ENCODE data around the gene H2BK1. TPM values are rescaled to one million over a fixed set of nuclear protein-coding genes. Genes with fewer than 3 reads are reported as not detected.

Gene H2BK1
- total RNA-seq, 1 experiment from 2014 or later = 0.87 TPM

GRCh38 chr7:151231080-151231479 is 20.8 kb upstream of the H2BK1 start:
- ATAC-seq (no peak), DNase-seq (ENCODE audit: low spot score) (no peak)
- ChIA-PET POLR2A (no interaction called here), CTCF (interaction anchor here (5.8 kb wide), 1 partner anchor 13 kb away, joined by 77 read pairs; no protein-coding TSS in a partner anchor)
- Mint-ChIP-seq H3K9me3 (no peaks in the 10 kb centered on the region), H3K4me1 (peaks cover 32% of the 10 kb centered on the region), H3K27ac (no peak overlapping the region), H3K36me3 (peaks cover 6% of the 10 kb centered on the region; the same call in 1 of the 2 replicates), H3K27me3 (ENCODE audit: low read depth) (no peaks in the 10 kb centered on the region), H3K4me3 (peak overlapping the region; percentile 99)
- TF ChIP-seq ESRRA (CRISPR knock-in tag; IDR thresholded peaks at IDR 0.05; ENCODE audit: borderline replicate concordance) = no peak
- TF ChIP-seq SMAD3 (CRISPR knock-in tag; IDR thresholded peaks at IDR 0.05; ENCODE audit: borderline replicate concordance) = no peak
- no peak for TF ChIP-seq NFE2L1 (CRISPR knock-in tag; IDR thresholded peaks at IDR 0.05)
- TF ChIP-seq CDX4 (CRISPR knock-in tag; IDR thresholded peaks at IDR 0.05; ENCODE audit: borderline replicate concordance) = no peak
- no peak for TF ChIP-seq TCF7 (CRISPR knock-in tag; IDR thresholded peaks at IDR 0.05; ENCODE audit: low read depth)
- no peak for TF ChIP-seq ZNF532 (CRISPR knock-in tag; IDR thresholded peaks at IDR 0.05; ENCODE audit: borderline replicate concordance)
- TF ChIP-seq IRF1 (CRISPR knock-in tag; IDR thresholded peaks at IDR 0.05) = no peak
- TF ChIP-seq CTCF (IDR thresholded peaks at IDR 0.05) = no peak
- TF ChIP-seq HMGXB4 (CRISPR knock-in tag; IDR thresholded peaks at IDR 0.05) = no peak
- no peak for TF ChIP-seq MXD4 (CRISPR knock-in tag; IDR thresholded peaks at IDR 0.05; ENCODE audit: borderline replicate concordance)
- no peak for TF ChIP-seq ZBTB21 (CRISPR knock-in tag; IDR thresholded peaks at IDR 0.05; ENCODE audit: borderline replicate concordance)
- TF ChIP-seq PREB (CRISPR knock-in tag; IDR thresholded peaks at IDR 0.05; ENCODE audit: borderline replicate concordance) = no peak
- no peak for TF ChIP-seq PRDM15 (CRISPR knock-in tag; IDR thresholded peaks at IDR 0.05)
- no peak for TF ChIP-seq SOX15 (CRISPR knock-in tag; IDR thresholded peaks at IDR 0.05)
- no peak for TF ChIP-seq AR (CRISPR knock-in tag; IDR thresholded peaks at IDR 0.05)
- no peak for TF ChIP-seq KAT7 (CRISPR knock-in tag; IDR thresholded peaks at IDR 0.05; ENCODE audit: borderline replicate concordance)
- no peak for TF ChIP-seq ZBTB43 (CRISPR knock-in tag; IDR thresholded peaks at IDR 0.05)

Measured in WTC11 (cell line).